Dermis microvascular lymphatic vessel endothelial cell (primary cell): ENCODE measurements around the gene TGFBR1. TPM values are rescaled to one million over a fixed set of nuclear protein-coding genes. Genes with fewer than 3 reads are reported as not detected.
"Not testable (repeated sequence)": the region's sequence is repeated elsewhere in the genome, so short reads cannot be mapped to it uniquely, and the experiment has no call there.

Experiments
- DNase-seq, 2 donors: peaks; one replicate each; pipeline versions ENCODE4 v3.0.0 to v3.0.0-alpha.2; 2010; ENCODE audit warnings: low read depth in 2 of 2
- total RNA-seq: library from RNA; depleted of rRNA; stranded (reverse); fragments of >200 nt; gene quantifications from 2 replicates; pipeline ENCODE4 v1.2.1, GENCODE V29; 2014

The TGFBR1 gene
- total RNA-seq, 1 donor from 2014 or later = 11.3 TPM

DNA sequence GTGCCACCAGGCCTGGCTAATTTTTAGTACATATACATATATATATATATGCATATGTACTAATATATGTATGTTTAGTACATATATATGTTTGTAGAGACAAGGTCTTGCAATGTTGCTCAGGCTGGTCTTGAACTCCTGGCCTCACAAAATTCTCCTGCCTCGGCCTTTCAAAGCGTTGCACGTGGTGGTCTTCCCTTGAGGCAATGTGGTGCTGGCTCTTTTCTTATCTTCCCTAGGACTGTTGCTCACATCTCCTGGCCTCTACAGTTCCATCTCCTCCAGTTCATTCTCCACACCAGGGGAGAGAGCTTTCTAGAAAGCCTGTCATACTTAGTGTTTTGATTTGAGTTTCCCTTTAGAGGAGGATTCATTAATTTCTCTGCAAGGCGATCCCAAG, 28.9 kb upstream of the TGFBR1 start:
- no peak for DNase-seq

DNA sequence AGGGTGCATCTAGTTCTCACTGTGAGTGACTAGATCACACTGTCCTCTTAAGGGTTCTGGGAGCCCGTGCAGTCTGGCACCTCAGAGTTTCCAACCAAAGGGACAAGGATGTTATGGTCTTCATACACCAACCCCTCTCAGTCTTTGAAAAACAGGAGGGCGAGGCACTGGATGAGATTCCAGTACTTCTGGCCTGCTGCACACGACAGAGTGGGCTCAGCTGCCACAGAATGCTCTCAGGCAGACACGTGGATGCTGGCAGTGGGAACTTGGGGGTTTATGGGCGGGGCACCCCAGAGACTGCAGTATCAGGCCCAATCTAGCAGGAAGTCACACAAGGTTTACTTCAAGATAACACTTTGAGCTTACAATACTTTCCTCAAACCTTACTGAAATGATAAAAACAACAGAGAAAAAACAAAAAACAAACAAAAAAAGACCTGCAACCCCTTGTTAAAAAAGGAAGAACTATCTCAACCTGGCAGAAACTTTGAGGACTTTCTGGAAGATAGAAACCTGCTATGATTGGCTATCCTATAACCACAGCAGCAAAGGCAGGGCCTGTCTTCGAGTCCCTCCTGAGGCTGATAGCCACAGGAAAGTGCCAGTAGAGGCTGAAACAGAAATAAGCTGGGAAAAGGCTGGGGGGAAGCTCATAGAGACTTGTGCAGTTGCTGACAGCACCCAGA, 28.3 kb upstream of the TGFBR1 start:
- DNase-seq = no peak

DNA sequence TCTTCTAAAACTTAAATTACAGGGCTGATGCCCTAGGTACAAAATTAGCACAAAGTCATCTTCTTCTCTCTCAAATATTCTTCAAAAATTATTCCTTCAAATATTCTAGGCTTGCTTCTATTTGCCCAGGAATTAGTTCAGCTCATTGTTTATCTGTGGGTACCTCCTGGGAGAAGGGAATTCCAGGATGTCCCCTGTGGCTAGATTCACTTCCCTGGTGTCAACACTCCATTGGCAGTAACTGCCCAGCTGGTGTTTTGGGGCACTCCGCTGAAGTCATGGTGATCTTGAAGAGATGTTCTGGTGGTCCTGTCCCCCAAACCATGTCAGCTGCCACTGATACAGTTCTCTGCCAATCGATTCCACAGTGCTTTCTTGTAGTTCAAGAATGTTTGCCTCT, 26.2 kb upstream of the TGFBR1 start:
- no peak for DNase-seq

DNA sequence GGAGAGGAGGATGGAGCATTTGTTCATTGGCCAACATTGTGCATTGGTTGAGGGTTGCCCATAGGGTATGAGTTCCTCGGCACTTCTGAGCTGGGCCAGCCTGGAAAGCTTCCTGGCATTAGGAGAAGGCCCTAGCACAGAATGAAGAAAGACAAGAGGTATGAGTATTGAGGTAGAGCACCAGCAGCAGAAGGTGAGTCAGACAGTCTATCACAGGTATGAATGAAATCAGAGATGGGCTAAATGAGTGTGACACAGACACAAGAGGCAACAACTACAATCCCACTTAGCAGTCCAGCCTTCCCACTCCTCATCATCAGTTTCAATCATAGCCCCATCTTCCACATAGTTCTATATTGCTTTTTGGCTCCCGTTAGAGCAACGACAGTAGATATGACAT, 25.4 kb upstream of the TGFBR1 start:
- no peak for DNase-seq

DNA sequence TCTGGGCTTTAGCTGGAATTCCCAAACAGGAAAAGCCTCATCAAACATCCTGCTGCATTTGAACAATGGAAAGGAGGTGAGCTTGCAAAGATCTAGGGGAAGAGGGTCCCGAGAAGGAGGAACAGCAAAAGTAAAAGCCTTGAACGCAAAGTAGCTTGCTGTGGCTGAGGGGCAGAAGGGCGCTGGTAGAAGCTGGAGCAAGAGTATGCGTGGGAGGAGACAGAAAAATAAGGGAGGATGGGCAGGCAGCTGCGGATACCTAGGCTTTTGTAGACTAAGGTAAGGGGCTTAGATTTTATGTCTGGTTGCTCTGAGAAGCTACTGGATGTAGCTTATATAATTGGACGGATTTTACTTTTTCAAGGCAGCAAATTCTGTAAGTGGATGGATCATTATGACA, 21.9 kb upstream of the TGFBR1 start:
- DNase-seq = no peak

DNA sequence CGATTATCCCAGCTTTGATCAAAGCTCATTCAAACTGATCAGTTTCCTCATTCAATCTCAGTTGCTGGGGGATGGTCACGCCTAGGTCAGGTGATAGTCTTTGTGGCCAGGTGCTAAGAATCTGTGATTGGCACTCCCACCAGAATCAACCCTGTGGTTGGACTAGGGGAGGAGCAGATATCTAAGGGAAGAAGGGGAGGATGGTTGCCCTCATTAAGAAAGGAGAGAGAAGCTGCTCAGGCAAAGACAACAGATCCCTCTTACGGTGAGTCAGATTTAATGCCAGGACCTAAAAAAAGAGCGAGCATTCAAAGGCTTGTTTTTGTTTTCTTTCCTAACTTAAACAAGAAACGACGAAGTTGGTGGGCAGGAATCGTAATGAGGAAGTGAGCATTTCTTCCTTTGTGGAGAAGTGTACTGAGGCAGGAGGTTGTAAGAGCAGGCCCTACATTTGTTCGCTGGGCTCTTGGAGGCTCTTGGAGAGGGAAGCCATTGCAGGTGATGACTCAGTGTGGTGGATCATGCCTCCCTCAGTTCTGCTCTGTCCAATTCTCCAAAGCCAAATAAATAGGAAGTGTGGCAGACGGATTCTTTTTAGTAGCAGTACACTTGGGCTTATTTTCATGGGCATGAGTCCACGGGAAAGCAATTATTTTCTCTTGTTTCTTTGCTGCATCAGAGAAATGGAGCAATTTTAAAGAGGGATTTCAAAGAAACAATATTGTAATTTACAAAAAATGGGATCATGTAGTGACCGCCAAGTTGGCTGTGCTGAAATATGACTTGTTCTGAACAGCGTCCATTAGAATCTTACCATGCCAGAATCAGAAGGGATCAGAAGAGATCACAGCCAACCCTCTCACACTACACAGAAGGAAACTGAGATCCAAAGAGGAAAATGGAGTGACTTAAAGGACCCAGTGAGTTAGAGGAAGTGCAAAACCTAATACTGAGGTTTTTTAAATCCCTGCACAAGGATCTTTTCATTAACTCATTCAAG, 18.7 kb upstream of the TGFBR1 start:
- DNase-seq = peak in 1 of 2 donors; percentile 53

DNA sequence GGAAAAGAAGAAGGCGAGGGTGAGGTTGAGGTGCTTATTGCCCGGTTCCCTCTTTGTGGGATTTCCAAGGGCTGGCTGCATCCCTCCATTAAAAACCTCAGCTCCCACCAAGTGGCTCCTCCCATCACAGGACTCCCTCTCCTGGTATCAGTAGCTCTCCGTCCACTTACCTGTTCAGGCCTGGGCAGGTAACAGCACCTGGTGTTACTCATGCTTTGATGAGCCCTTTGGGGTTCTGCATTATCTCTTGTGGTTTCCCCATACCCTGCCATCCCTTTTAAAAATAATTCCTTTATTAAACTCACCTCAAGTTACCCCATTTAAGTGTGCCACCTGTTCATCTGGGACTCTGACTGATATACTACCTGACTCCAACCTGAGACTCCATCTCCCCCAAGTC, 17.5 kb upstream of the TGFBR1 start:
- DNase-seq = no peak

DNA sequence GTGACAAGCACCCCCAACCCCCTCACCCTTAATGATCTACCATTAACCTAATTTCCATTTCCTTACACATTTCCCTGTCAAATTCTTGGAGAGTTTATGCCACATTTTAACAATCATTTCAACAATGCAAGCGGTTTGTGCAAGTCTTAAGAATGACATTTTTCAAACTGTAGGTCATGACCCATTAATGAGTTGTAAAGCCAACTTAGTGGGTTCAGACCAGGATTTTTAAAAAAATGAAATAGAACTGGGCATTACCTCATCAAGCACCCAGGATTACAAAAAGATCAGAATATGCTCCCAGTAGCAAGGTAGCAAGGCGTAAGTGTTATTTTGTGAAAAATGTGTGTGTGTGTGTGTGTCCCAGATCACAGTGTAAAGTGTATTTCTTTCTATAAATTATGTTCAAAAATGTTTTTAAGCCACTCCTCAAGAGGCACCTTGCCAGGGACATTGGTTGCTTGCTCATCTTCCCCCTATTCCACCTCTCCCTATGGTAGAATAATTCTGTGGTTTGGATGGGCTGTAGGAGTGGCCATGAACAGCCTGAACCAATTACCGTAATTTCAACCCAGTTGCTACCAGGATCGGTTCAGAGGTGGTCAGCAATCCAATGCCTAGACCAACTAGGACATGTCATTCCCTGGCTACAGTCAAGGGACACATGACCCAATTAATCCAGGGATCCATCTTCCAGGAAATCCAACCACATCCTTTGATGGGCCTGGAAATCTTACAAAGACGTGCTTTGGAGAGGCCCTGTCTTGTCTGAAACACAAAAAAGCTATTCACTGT, 14.4 kb upstream of the TGFBR1 start:
- DNase-seq = no peak

DNA sequence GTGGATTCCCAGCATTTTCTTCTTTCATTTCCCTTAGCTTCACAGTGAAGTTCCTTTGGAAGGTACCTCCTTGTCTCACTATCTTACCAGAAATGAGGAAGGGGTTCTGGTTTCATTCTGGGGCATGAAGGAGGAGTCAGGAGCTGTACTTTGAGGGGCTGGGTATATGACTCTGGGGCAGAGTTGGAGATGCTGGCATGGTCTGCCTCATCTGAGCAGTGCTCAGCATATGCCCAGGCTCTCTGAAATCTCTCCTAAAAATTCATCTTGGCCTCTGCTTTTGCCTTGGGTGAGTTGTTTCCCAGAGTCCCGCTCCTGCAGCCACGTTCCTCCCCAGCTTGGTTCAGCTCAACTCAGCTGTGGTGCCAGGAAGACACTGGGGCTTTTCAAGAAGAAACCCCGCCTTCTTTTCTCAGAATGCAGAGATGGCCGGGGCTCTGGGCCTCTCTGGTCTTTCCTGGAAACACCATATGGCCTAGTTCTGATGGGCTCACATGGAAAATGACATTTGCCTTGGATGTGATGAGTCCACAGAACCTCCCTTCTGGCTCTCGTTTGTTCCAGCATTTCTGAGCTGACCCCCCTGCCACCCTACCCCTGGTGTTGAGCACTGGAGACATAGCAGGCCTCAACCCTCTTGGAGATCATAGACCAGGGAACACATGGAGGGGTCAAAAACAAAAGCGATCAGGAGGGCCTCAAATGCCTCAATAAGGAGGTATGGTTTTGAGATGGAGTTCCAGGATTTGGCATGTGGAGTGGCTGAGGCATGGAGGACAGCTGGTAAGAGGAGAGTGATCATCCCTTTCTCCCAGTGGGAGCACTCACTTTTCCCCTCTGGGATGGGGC, 12.0 kb upstream of the TGFBR1 start:
- DNase-seq = no peak

DNA sequence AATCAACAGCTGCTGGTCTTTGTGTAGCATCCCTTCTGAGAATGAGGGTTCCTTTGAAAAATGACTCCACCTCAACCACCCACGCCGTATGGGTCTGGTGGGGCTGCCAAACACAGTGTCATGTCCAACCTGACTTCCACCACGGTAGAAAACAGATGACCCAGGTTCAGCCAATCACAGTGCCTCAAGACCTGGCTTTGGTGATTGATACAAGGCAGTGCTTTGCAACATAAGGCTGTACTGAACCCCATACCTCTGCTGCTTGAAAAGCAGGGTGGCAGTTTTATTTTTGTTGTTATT, 11.5 kb upstream of the TGFBR1 start:
- no peak for DNase-seq

DNA sequence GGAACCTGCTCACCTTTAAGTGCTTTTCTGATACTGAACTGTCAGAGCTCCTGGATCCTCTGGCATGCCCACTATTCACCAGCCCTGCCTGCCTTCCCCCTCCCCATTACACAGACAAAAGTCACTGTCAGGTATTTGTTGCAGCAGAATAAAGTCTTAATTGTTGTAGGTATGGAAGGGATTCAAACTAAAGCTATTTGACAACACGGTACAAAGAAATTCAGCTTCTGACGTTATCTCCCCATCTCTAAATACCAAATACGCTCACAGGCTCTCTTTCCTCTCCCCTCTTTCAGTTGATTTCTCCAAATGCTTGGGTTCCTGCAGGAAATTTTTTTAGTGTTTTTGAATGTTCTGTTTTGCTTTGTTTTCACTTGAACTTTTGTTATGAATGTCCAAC, 9.3 kb upstream of the TGFBR1 start:
- DNase-seq = no peak

DNA sequence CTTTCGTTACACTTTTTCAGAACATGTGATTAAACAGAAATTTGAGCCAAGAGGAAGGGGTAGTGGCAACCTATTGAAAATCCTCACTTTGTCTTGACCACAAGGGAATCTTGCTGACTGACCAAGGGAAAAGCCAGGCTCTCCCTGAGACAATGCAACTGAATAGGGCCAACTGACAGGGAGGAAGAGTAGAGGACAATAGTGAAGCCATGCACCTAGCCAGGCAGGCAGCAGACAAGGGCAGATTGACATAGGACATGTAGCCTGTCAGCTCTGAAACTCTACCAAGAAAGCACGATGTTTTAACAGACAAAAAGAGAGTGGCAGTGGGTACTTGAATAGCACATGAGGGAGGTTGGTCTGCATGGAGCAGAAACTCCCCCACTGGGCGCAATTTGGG, 8.5 kb upstream of the TGFBR1 start:
- DNase-seq = no peak

DNA sequence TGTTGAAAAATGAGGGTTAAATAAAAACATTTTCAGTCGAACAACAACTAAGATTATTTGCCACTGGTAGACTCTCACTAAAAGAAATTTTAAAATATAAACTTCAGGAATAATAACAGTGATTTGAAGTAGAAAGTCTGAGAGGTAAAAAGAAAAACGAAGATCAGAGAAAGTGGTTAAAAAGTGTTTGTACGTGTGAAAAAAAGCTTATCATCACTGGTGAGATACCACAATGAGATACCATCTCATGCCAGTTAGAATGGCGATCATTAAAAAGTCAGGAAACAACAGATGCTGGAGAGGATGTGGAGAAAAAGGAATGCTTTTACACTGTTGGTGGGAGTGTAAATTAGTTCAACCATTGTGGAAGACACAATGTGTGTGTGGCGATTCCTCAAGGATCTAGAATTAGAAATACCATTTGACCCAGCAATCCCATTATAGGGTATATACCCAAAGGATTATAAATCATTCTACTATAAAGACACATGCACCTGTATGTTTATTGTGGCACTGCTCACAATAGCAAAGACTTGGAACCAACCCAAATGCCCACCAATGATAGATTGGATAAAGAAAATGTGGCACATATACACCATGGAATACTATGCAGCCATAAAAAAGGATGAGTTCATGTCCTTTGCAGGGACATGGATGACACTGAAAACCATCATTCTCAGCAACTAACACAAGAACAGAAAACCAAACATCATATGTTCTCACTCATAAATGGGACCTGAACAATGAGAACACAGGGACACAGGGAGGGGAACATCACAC, 4.9 kb upstream of the TGFBR1 start:
- DNase-seq = not testable (repeated sequence)

DNA sequence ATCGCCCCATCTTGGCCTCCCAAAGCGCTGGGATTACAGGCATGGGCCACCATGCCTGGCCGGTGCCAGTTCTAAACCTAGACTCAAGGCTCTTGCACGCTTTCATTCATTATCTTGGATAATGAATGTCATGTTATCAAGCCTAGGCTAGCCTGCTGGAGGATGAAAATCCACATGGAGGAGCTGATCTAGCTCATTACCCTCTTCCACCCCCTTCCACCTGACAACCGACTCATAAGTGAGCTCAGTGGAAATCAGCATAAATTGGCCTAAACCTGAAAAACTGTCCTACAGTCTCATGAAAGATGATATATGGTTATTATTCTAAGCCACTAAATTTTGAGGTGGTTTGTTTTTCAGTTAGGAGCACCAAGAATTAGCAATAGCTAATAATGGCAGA, 3.6 kb upstream of the TGFBR1 start:
- DNase-seq = no peak

DNA sequence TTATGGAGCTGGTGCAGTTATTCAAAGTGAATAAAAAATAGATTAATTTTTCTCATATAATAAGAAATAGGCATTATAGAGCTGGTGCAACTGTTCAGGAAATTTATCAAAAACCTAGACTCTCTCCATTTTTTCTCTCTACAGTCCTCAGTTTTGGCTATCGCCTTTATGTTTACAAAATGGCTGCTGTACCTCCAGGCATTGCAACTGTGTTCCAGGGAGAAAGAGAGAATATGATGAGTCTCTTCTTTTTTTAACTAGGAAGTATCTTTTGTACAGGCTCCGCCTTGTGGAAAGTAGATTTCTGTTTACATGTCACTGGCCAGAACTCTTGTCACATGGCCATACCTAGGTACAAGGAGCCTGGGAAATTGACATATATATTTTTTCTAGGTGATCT, 3.1 kb upstream of the TGFBR1 start:
- no peak for DNase-seq

DNA sequence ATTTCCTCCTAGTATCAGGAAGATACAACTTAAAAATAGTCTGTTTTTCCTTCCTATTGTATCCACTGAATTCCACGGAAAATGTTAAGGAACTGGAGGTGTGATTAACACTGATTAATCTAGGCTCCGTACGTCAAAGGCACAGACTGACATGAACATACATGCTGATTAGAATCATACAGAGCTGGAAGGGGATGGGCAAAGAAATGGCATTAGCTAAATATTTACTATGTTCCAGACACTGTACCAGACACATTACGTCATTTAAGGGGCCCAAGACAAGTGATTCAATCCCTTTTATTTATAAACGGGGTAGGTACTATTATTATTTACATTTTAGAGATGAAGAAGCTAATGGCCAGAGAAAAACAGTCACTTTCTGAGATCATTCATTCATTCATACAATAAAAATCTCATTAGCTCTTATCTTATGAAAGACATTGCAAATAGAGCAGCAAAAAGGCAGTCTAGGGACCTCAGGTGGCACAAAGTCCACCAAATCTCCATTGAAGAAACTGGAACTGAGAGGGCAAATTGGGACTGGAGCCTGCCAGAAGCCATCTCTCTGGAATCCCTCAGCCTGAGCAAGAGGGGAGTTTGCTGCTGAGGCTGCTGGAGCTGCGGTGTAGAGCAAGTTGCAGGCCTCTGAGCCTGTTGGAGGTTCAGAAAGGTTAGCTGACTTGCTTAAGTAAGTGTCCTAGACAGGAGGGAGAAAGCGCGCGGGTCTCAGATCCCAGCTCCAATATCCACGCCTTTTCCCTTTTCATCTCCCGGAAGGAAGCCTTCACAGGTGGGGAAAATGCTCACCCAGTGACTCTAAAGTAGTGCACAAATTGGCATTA, 1.6 kb upstream of the TGFBR1 start:
- DNase-seq = no peak

DNA sequence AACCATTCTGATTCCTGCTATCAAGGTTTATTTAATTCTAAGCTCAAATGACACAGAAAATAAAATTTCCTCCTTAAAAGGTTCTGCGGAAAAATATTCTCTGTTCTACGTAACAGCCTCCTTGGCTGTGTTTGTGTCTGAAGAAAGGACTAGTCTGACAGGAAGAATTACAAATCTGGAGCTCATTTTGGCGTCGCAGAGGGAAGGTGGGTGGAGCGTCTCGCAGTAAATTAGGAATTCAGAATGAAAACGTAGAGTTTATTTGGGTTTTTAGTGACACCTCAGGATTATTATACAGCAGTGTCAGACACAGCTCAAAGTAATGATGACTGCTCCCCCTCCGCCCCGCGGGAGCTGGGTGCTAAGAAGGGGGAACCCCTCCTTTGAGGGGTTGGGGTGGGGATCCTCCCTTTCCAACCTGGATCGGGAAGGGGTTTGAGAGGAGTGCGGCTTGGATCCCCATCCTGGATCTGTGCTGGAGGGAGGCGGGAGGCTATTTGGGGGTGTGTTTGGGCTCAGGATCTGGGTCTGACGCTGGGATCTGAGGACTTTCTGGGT, 933 bp upstream of the TGFBR1 start:
- DNase-seq = peak in 1 of 2 donors; percentile 10

DNA sequence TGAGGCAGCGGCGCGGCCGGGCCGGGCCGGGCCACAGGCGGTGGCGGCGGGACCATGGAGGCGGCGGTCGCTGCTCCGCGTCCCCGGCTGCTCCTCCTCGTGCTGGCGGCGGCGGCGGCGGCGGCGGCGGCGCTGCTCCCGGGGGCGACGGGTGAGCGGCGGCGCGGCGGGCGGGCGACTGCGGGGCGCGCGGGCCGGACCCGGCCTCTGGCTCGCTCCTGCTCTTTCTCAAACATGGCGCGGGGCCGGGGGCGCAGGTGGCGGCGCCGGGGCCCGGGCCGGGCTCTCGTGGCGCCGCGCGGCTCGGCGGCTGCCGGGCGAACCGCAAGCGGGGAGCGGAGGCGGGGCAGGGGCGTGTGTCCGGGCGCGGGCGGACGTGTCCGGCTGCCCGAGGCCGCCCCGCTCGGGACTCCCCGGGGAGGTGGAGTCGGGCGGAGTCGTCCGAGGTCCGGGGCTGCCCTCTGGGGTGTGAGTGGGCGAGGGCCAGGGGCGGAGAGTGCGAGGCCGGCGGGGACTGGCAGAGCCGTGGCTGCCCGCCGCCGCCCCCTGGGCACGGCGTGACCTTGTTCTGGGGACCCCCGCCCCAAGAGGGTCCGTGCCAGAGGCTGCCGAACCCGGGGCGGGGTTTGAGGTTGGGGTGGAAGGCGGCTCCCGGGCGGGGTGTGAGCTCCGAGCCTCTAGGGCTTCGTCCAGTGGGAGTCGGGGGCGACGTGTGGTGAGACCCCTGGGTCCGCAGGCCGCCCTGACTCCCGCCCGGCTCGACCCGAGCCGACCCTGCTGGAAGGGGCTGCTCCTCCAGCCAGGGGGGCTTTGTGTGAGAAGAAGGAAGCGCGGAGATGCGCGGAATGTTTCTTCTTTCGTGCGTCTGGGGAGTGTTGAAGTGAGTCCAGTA, 485 bp downstream of the TGFBR1 start:
- peak; percentile 37 to 81 for DNase-seq
